Astrocyte of the cerebellum (primary cell): ENCODE data around the gene UBN1.

Experiments used
- DNase-seq: peaks from one replicate; pipeline ENCODE4 v3.0.0-alpha.2; 2011; ENCODE audit warnings: low read depth
- H3K4me3 ChIP-seq: 2 replicates; pipeline ENCODE4 v1.5.1; 2011; ENCODE audit warnings: mild to moderate bottlenecking, low read depth, low read length, moderate library complexity
- in situ Hi-C: cut with HindIII; loops from 2 replicates; pipeline ENCODE4 v1.10.0; 2017; ENCODE audit warnings: low sequenced_read_pairs
- TF ChIP-seq, protein P1 (sequence below): IDR thresholded peaks from 2 replicates; pipeline ENCODE4 v1.5.1; 2012; ENCODE audit warnings: low read length, low read depth, moderate library complexity, mild to moderate bottlenecking; ENCODE audit errors: missing control alignments

UBN1 gene

GRCh38 chr16:4855804-4856203 is 8.5 kb downstream of the UBN1 start:
- H3K4me3 ChIP-seq: no peak overlapping the region
- TF ChIP-seq, protein P1, sequence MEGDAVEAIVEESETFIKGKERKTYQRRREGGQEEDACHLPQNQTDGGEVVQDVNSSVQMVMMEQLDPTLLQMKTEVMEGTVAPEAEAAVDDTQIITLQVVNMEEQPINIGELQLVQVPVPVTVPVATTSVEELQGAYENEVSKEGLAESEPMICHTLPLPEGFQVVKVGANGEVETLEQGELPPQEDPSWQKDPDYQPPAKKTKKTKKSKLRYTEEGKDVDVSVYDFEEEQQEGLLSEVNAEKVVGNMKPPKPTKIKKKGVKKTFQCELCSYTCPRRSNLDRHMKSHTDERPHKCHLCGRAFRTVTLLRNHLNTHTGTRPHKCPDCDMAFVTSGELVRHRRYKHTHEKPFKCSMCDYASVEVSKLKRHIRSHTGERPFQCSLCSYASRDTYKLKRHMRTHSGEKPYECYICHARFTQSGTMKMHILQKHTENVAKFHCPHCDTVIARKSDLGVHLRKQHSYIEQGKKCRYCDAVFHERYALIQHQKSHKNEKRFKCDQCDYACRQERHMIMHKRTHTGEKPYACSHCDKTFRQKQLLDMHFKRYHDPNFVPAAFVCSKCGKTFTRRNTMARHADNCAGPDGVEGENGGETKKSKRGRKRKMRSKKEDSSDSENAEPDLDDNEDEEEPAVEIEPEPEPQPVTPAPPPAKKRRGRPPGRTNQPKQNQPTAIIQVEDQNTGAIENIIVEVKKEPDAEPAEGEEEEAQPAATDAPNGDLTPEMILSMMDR: no peak
- no peak for DNase-seq
- in situ Hi-C loops: no loop called here

GRCh38 chr16:4859190-4859899 is 12.1 kb downstream of the UBN1 start:
- TF ChIP-seq, protein P1: no peak
- no peak for DNase-seq
- in situ Hi-C loops: no loop called here
- no peak overlapping the region for H3K4me3 ChIP-seq

- in situ Hi-C loops: no loop called here
- TF ChIP-seq, protein P1: no peak
- no peak overlapping the region for H3K4me3 ChIP-seq
- DNase-seq: no peak
Observed at GRCh38 chr16:4859900-4860255, 12.6 kb downstream of the UBN1 start.

DNA sequence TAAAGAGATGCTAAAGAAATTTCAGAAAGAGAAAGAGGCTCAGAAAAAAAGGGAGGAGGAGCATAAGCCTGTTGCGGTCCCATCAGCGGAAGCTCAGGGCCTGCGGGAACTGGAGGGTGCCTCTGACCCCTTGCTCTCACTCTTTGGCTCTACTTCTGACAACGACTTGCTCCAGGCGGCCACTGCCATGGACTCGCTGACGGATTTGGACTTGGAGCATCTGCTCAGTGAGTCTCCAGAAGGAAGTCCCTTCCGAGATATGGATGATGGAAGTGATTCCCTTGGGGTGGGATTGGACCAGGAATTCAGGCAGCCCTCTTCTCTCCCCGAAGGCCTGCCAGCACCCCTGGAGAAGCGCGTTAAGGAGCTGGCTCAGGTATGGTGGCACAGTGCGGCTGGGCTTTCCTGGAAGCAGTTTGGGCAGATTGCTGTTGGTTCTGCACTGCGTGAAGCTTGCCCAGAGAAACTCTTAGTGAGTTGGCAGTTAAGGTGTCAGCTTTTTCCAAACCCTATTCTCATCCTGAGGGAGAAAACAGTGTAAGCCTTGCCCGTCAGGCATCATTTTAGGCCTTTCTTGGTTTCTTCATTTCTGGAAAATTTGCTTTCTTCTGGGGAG is 13.6 kb downstream of the UBN1 start:
- no peak for DNase-seq
- no peak overlapping the region for H3K4me3 ChIP-seq
- in situ Hi-C loops: no loop called here
- TF ChIP-seq, protein P1: no peak

DNA sequence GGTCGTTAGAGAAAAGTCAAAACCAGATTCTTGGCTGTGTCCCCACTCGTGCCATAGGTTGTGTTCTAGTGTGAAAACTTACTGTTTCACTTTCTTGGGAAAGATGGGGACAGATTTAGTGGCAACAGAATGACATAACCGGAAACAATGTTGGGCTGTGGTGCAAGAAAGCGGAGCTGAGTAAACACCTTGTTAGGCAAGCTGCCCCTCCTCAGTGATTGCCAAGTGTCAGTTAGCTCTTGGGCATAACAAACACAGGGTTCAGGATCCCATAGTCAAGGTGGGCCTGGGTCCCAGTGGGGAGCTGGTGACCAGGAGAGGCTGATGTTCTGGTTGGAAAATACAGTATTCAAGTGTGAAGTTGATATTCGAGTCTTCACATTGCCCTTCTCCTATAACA is 15.4 kb downstream of the UBN1 start:
- in situ Hi-C loops: no loop called here
- H3K4me3 ChIP-seq: no peak overlapping the region
- TF ChIP-seq, protein P1: no peak
- DNase-seq: no peak

GRCh38 chr16:4864728-4865127 is 17.4 kb downstream of the UBN1 start:
- TF ChIP-seq, protein P1: no peak
- DNase-seq: no peak
- no peak overlapping the region for H3K4me3 ChIP-seq
- in situ Hi-C loops: loop anchor here (5.0 kb wide), 3 partner anchors 32 to 78 kb away; no protein-coding TSS in a partner anchor
